Central memory CD8-positive, alpha-beta T cell (primary cell): ENCODE results near the gene ATXN7L2.
"Not testable (repeated sequence)": the region's sequence is repeated elsewhere in the genome, so short reads cannot be mapped to it uniquely, and the experiment has no call there.

Experiments used
- ATAC-seq: fragments of 150-1000 bp; cut with Tn5 transposase; replicated peaks from 2 replicates; pipeline ENCODE4 v1.10.0; 2022; ENCODE audit warnings: mild to moderate bottlenecking, moderate FRiP score, moderate number of reproducible peaks; ENCODE audit not compliant: poor library complexity, severe bottlenecking; ENCODE audit errors: extremely low read depth
- DNase-seq, 2 donors: peaks; one replicate each; pipeline ENCODE4 v3.0.0; 2021; ENCODE audit warnings: low spot score in 2 of 2
- H3K27ac Mint-ChIP-seq: one replicate; pipeline ENCODE4 v1.8.0; 2022; ENCODE audit warnings: low read depth, mild to moderate bottlenecking, moderate library complexity, mixed read lengths
- H3K27me3 Mint-ChIP-seq: one replicate; pipeline ENCODE4 v1.8.0; 2022; ENCODE audit warnings: mixed read lengths
- H3K36me3 Mint-ChIP-seq: one replicate; pipeline ENCODE4 v1.8.0; 2022; ENCODE audit warnings: mild to moderate bottlenecking, moderate library complexity, mixed read lengths; ENCODE audit not compliant: insufficient read depth
- H3K4me1 Mint-ChIP-seq: one replicate; pipeline ENCODE4 v1.8.0; 2022; ENCODE audit warnings: mixed read lengths
- H3K4me3 Mint-ChIP-seq: one replicate; pipeline ENCODE4 v1.8.0; 2022; ENCODE audit warnings: mild to moderate bottlenecking, moderate library complexity, mixed read lengths
- H3K9me3 Mint-ChIP-seq: one replicate; pipeline ENCODE4 v1.8.0; 2022; ENCODE audit warnings: mixed read lengths

ATXN7L2 gene

GRCh38 chr1:109466452-109467300 is 17.0 kb upstream of the ATXN7L2 start, which contains the start of gene SYPL2:
TSS of gene SYPL2 (plus strand) at chr1:109466546. CDS start at chr1:109466844, 298 bp downstream.
- Mint-ChIP-seq H3K4me3 (peak within 1 kb of the TSS; percentile 50), H3K36me3 (peaks cover 1% of the 10 kb centered on the region), H3K27ac (no peak within 1 kb of the TSS), H3K9me3 (no peaks in the 10 kb centered on the region), H3K27me3 (peaks cover 90% of the 10 kb centered on the region), H3K4me1 (no peaks in the 10 kb centered on the region)
- DNase-seq = no peak
- ATAC-seq = peak; percentile 24

- H3K27ac Mint-ChIP-seq = no peak overlapping the region
- DNase-seq = no peak
- H3K27me3 Mint-ChIP-seq = peaks cover 90% of the 10 kb centered on the region
- peaks cover 1% of the 10 kb centered on the region for H3K36me3 Mint-ChIP-seq
- peak overlapping the region; percentile 18 for H3K4me3 Mint-ChIP-seq
- H3K4me1 Mint-ChIP-seq = no peaks in the 10 kb centered on the region
- ATAC-seq = no peak
- H3K9me3 Mint-ChIP-seq = no peaks in the 10 kb centered on the region
Observed at GRCh38 chr1:109467301-109467777, 16.4 kb upstream of the ATXN7L2 start.

GRCh38 chr1:109468061-109468460 is 15.6 kb upstream of the ATXN7L2 start:
- DNase-seq (no peak), ATAC-seq (no peak)
- peaks cover 1% of the 10 kb centered on the region for H3K36me3 Mint-ChIP-seq
- peaks cover 90% of the 10 kb centered on the region for H3K27me3 Mint-ChIP-seq
- no peaks in the 10 kb centered on the region for H3K9me3 Mint-ChIP-seq
- no peaks in the 10 kb centered on the region for H3K4me1 Mint-ChIP-seq
- no peak overlapping the region for H3K4me3 Mint-ChIP-seq
- no peak overlapping the region for H3K27ac Mint-ChIP-seq

- H3K27ac Mint-ChIP-seq = no peak overlapping the region
- peaks cover 1% of the 10 kb centered on the region for H3K36me3 Mint-ChIP-seq
- no peak for DNase-seq
- no peak overlapping the region for H3K4me3 Mint-ChIP-seq
- ATAC-seq = no peak
- no peaks in the 10 kb centered on the region for H3K9me3 Mint-ChIP-seq
- no peaks in the 10 kb centered on the region for H3K4me1 Mint-ChIP-seq
- H3K27me3 Mint-ChIP-seq = peaks cover 87% of the 10 kb centered on the region
Observed at GRCh38 chr1:109468903-109469302, 14.8 kb upstream of the ATXN7L2 start.

- peaks cover 85% of the 10 kb centered on the region for H3K27me3 Mint-ChIP-seq
- H3K36me3 Mint-ChIP-seq = peaks cover 1% of the 10 kb centered on the region
- no peak overlapping the region for H3K4me3 Mint-ChIP-seq
Observed at GRCh38 chr1:109470245-109470644, 13.5 kb upstream of the ATXN7L2 start.

GRCh38 chr1:109472779-109473178 is 10.9 kb upstream of the ATXN7L2 start:
- DNase-seq (peak in 1 of 2 donors; percentile 2), ATAC-seq (no peak)
- Mint-ChIP-seq H3K27ac (no peak overlapping the region), H3K4me3 (no peak overlapping the region), H3K36me3 (peaks cover 1% of the 10 kb centered on the region), H3K27me3 (peaks cover 91% of the 10 kb centered on the region), H3K4me1 (no peaks in the 10 kb centered on the region), H3K9me3 (no peaks in the 10 kb centered on the region)

More at GRCh38 chr1:109470245-109470644, 13.5 kb upstream of the ATXN7L2 start:
- Mint-ChIP-seq H3K9me3 (no peaks in the 10 kb centered on the region), H3K4me1 (no peaks in the 10 kb centered on the region), H3K27ac (no peak overlapping the region)
- DNase-seq (no peak), ATAC-seq (no peak)

GRCh38 chr1:109473284-109474057 is 10.2 kb upstream of the ATXN7L2 start:
- not testable (repeated sequence) for DNase-seq, H3K36me3 Mint-ChIP-seq

GRCh38 chr1:109474697-109475096 is 9.0 kb upstream of the ATXN7L2 start:
- ATAC-seq (no peak), DNase-seq (no peak)
- Mint-ChIP-seq H3K4me3 (no peak overlapping the region), H3K9me3 (no peaks in the 10 kb centered on the region), H3K4me1 (no peaks in the 10 kb centered on the region), H3K36me3 (no peaks in the 10 kb centered on the region), H3K27ac (no peak overlapping the region), H3K27me3 (peaks cover 92% of the 10 kb centered on the region)

More at GRCh38 chr1:109473284-109474057, 10.2 kb upstream of the ATXN7L2 start:
- not testable (repeated sequence) for H3K27ac Mint-ChIP-seq, H3K4me1 Mint-ChIP-seq, H3K9me3 Mint-ChIP-seq, ATAC-seq, H3K4me3 Mint-ChIP-seq
- H3K27me3 Mint-ChIP-seq = peaks cover 91% of the 10 kb centered on the region

- H3K27ac Mint-ChIP-seq = no peak overlapping the region
- no peak for ATAC-seq
Observed at GRCh38 chr1:109475261-109475660, 8.4 kb upstream of the ATXN7L2 start.

GRCh38 chr1:109476825-109477224 is 6.9 kb upstream of the ATXN7L2 start:
- no peaks in the 10 kb centered on the region for H3K4me1 Mint-ChIP-seq
- ATAC-seq = no peak
- no peaks in the 10 kb centered on the region for H3K9me3 Mint-ChIP-seq
- no peak for DNase-seq
- no peaks in the 10 kb centered on the region for H3K36me3 Mint-ChIP-seq
- peaks cover 74% of the 10 kb centered on the region for H3K27me3 Mint-ChIP-seq
- no peak overlapping the region for H3K27ac Mint-ChIP-seq
- H3K4me3 Mint-ChIP-seq = no peak overlapping the region

More at GRCh38 chr1:109475261-109475660, 8.4 kb upstream of the ATXN7L2 start:
- DNase-seq = no peak
- Mint-ChIP-seq H3K4me1 (no peaks in the 10 kb centered on the region), H3K36me3 (no peaks in the 10 kb centered on the region), H3K27me3 (peaks cover 89% of the 10 kb centered on the region), H3K9me3 (no peaks in the 10 kb centered on the region), H3K4me3 (no peak overlapping the region)

GRCh38 chr1:109477821-109478220 is 5.9 kb upstream of the ATXN7L2 start:
- peaks cover 7% of the 10 kb centered on the region for H3K4me1 Mint-ChIP-seq
- peaks cover 64% of the 10 kb centered on the region for H3K27me3 Mint-ChIP-seq
- ATAC-seq (no peak), DNase-seq (no peak)
- no peaks in the 10 kb centered on the region for H3K36me3 Mint-ChIP-seq
- no peak overlapping the region for H3K4me3 Mint-ChIP-seq
- no peak overlapping the region for H3K27ac Mint-ChIP-seq
- no peaks in the 10 kb centered on the region for H3K9me3 Mint-ChIP-seq

- no peaks in the 10 kb centered on the region for H3K9me3 Mint-ChIP-seq
- no peaks in the 10 kb centered on the region for H3K36me3 Mint-ChIP-seq
- H3K4me1 Mint-ChIP-seq = peaks cover 15% of the 10 kb centered on the region
- no peak overlapping the region for H3K4me3 Mint-ChIP-seq
- peaks cover 56% of the 10 kb centered on the region for H3K27me3 Mint-ChIP-seq
- H3K27ac Mint-ChIP-seq = no peak overlapping the region
- DNase-seq (no peak), ATAC-seq (no peak)
Observed at GRCh38 chr1:109478806-109479205, 4.9 kb upstream of the ATXN7L2 start.
